ENCODE measurements around the gene NDUFAF8.
"Not testable (repeated sequence)": the region's sequence is repeated elsewhere in the genome, so short reads cannot be mapped to it uniquely, and the experiment has no call there.

GRCh38 chr17:81227630-81228029 lies 11.5 kb upstream of the NDUFAF8 start:
- TF ChIP-seq, protein P1, sequence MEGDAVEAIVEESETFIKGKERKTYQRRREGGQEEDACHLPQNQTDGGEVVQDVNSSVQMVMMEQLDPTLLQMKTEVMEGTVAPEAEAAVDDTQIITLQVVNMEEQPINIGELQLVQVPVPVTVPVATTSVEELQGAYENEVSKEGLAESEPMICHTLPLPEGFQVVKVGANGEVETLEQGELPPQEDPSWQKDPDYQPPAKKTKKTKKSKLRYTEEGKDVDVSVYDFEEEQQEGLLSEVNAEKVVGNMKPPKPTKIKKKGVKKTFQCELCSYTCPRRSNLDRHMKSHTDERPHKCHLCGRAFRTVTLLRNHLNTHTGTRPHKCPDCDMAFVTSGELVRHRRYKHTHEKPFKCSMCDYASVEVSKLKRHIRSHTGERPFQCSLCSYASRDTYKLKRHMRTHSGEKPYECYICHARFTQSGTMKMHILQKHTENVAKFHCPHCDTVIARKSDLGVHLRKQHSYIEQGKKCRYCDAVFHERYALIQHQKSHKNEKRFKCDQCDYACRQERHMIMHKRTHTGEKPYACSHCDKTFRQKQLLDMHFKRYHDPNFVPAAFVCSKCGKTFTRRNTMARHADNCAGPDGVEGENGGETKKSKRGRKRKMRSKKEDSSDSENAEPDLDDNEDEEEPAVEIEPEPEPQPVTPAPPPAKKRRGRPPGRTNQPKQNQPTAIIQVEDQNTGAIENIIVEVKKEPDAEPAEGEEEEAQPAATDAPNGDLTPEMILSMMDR (conservative IDR thresholded peaks at IDR 0.05): not testable (repeated sequence)
- not testable (repeated sequence) for TF ChIP-seq ZFX (IDR thresholded peaks at IDR 0.05)
